Measurements from ENCODE around the gene SPEG. TPM values are rescaled to one million over a fixed set of nuclear protein-coding genes. Genes with fewer than 3 reads are reported as not detected.

The SPEG gene
- total RNA-seq, 2 experiments from 2014 or later: 0.46 TPM; not detected in 1

DNA sequence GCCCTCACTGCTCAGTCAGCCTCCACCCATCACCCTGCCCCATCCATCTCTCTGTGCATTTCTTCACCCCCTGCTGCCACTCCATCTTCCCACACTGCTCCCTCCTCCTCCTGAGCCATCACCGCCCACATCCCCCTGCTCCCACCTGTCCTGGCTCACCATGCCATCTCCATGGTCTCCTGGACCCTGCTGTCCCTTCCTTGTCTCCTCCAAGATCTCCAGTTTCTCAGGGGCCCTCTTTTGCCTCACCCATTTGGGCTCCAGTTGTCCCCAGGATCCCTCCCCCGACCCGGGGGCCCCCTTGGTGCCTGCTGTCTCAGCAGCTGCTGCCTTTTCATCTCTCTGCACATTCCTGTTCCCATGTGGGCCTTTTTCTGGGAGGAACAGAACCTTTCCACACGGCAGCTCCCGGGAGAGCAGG lies 10.6 kb downstream of the SPEG start:
- H3K4me3 ChIP-seq (ENCODE audit: low read depth, low read length, poor library complexity, severe bottlenecking): no peak overlapping the region
- H4K20me1 ChIP-seq (ENCODE audit: insufficient read depth, low read length): no peaks in the 10 kb centered on the region
- no peaks in the 10 kb centered on the region for H3K36me3 ChIP-seq (ENCODE audit: insufficient read depth, low read length)
- ChIA-PET POLR2A (no interaction called here), CTCF (ENCODE audit: unreplicated experiment) (no interaction called here)
- H3K27ac ChIP-seq (ENCODE audit: low read depth, low read length, poor library complexity, severe bottlenecking): no peak overlapping the region
- no TSS peak for BruUV-seq (replicated peaks)
- H3K4me2 ChIP-seq (ENCODE audit: low read length): no peak overlapping the region
- no peak for DNase-seq (ENCODE audit: low spot score)
- intact Hi-C loops (cut with micrococcal nuclease; ENCODE audit: unreplicated experiment): no loop called here
- TF ChIP-seq CTCF (conservative IDR thresholded peaks at IDR 0.05; ENCODE audit: low read length) (no peak), EZH2phosphoT487 (IDR thresholded peaks at IDR 0.05; ENCODE audit: borderline replicate concordance, low read depth, low read length) (no peak)
- peaks cover 10% of the 10 kb centered on the region for H3K4me1 ChIP-seq (ENCODE audit: insufficient read depth, low read length, poor library complexity, severe bottlenecking)
- no peaks in the 10 kb centered on the region for H3K9me2 ChIP-seq (ENCODE audit: insufficient read depth, low read length)
- H3K79me2 ChIP-seq (ENCODE audit: insufficient read depth, low read depth, low read length): no peaks in the 10 kb centered on the region
- no peaks in the 10 kb centered on the region for H3K9me3 ChIP-seq (ENCODE audit: low read length)
- no peak overlapping the region for H2AFZ ChIP-seq (ENCODE audit: low read length)

DNA sequence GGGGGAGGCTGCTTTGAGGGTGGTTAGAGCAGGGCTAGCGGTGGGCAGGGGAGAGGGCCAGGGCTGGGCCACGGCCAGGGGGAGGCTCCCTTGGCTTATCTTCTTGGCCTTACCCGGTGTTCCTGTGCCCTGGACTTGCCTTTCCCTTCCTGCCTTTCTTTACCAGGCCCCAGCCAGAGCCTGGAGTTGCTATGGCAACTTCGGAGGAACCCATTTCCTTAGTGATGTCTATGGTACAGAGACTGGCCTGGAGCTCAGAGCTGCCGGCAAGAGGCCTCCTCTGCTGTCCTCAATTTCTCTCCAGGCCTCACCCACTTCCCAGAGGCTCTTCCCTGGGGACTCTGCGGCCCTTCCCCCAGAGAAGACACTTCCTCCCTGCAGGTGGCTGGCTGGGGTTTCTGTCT lies 11.5 kb downstream of the SPEG start:
- no peaks in the 10 kb centered on the region for H3K9me2 ChIP-seq (ENCODE audit: insufficient read depth, low read length)
- peak; percentile 39 for DNase-seq (ENCODE audit: low spot score)
- H3K27ac ChIP-seq (ENCODE audit: low read depth, low read length, poor library complexity, severe bottlenecking): no peak overlapping the region
- intact Hi-C loops (cut with micrococcal nuclease; ENCODE audit: unreplicated experiment): no loop called here
- no peaks in the 10 kb centered on the region for H3K79me2 ChIP-seq (ENCODE audit: insufficient read depth, low read depth, low read length)
- CTCF ChIA-PET (ENCODE audit: unreplicated experiment): no interaction called here
- H3K36me3 ChIP-seq (ENCODE audit: insufficient read depth, low read length): no peaks in the 10 kb centered on the region
- no peaks in the 10 kb centered on the region for H3K9me3 ChIP-seq (ENCODE audit: low read length)
- H3K4me1 ChIP-seq (ENCODE audit: insufficient read depth, low read length, poor library complexity, severe bottlenecking): peaks cover 10% of the 10 kb centered on the region
- no peaks in the 10 kb centered on the region for H4K20me1 ChIP-seq (ENCODE audit: insufficient read depth, low read length)
- BruUV-seq (replicated peaks): no TSS peak
- POLR2A ChIA-PET: interaction anchor here (0.5 to 1.1 kb wide), 4 partner anchors 9 to 65 kb away, joined by 3 to 4 read pairs (median 4); no protein-coding TSS in a partner anchor
- H3K4me3 ChIP-seq (ENCODE audit: low read depth, low read length, poor library complexity, severe bottlenecking): no peak overlapping the region
- TF ChIP-seq CTCF (conservative IDR thresholded peaks at IDR 0.05; ENCODE audit: low read length) (no peak), EZH2phosphoT487 (IDR thresholded peaks at IDR 0.05; ENCODE audit: borderline replicate concordance, low read depth, low read length) (no peak)
- H3K4me2 ChIP-seq (ENCODE audit: low read length): peak overlapping the region; percentile 43
- H2AFZ ChIP-seq (ENCODE audit: low read length): no peak overlapping the region

DNA sequence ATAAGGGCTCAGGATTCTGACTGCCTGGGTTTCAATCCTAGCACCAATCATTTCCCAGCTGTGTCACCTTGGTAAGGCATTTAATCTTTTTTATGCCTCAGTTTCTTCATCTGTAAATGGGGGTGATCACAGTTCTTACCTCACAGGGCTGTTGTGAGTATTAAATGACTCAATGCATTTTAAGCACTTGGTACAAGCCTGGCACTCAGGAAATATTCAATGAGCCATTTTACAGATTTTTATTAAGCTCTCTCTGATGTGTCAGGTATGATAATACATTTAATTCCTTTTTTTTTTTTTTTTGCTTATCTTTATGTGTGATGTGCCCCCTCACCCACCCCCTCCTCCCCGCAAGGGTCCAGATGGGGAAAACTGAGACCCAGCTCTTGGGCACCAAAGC lies 12.0 kb downstream of the SPEG start:
- H3K4me2 ChIP-seq (ENCODE audit: low read length): peak overlapping the region; percentile 43
- H3K4me3 ChIP-seq (ENCODE audit: low read depth, low read length, poor library complexity, severe bottlenecking): no peak overlapping the region
- TF ChIP-seq CTCF (conservative IDR thresholded peaks at IDR 0.05; ENCODE audit: low read length) (no peak), EZH2phosphoT487 (IDR thresholded peaks at IDR 0.05; ENCODE audit: borderline replicate concordance, low read depth, low read length) (no peak)
- ChIA-PET CTCF (ENCODE audit: unreplicated experiment) (interaction anchor here (0.9 kb wide), 1 partner anchor 42 kb away, joined by 3 read pairs; no protein-coding TSS in a partner anchor), POLR2A (interaction anchor here (0.5 to 1.1 kb wide), 5 partner anchors 9 to 357 kb away, joined by 3 to 4 read pairs (median 4); no protein-coding TSS in a partner anchor)
- peaks cover 10% of the 10 kb centered on the region for H3K4me1 ChIP-seq (ENCODE audit: insufficient read depth, low read length, poor library complexity, severe bottlenecking)
- BruUV-seq (replicated peaks): no TSS peak
- H3K36me3 ChIP-seq (ENCODE audit: insufficient read depth, low read length): no peaks in the 10 kb centered on the region
- H2AFZ ChIP-seq (ENCODE audit: low read length): no peak overlapping the region
- no peaks in the 10 kb centered on the region for H3K79me2 ChIP-seq (ENCODE audit: insufficient read depth, low read depth, low read length)
- no peaks in the 10 kb centered on the region for H4K20me1 ChIP-seq (ENCODE audit: insufficient read depth, low read length)
- intact Hi-C loops (cut with micrococcal nuclease; ENCODE audit: unreplicated experiment): no loop called here
- no peak overlapping the region for H3K27ac ChIP-seq (ENCODE audit: low read depth, low read length, poor library complexity, severe bottlenecking)
- H3K9me3 ChIP-seq (ENCODE audit: low read length): no peaks in the 10 kb centered on the region
- H3K9me2 ChIP-seq (ENCODE audit: insufficient read depth, low read length): no peaks in the 10 kb centered on the region
- DNase-seq (ENCODE audit: low spot score): no peak
